ENCODE results near the gene OLFML1. TPM values are rescaled to one million over a fixed set of nuclear protein-coding genes. Genes with fewer than 3 reads are reported as not detected.

Gene OLFML1
- total RNA-seq, 1 experiment from 2014 or later, result not detected

DNA sequence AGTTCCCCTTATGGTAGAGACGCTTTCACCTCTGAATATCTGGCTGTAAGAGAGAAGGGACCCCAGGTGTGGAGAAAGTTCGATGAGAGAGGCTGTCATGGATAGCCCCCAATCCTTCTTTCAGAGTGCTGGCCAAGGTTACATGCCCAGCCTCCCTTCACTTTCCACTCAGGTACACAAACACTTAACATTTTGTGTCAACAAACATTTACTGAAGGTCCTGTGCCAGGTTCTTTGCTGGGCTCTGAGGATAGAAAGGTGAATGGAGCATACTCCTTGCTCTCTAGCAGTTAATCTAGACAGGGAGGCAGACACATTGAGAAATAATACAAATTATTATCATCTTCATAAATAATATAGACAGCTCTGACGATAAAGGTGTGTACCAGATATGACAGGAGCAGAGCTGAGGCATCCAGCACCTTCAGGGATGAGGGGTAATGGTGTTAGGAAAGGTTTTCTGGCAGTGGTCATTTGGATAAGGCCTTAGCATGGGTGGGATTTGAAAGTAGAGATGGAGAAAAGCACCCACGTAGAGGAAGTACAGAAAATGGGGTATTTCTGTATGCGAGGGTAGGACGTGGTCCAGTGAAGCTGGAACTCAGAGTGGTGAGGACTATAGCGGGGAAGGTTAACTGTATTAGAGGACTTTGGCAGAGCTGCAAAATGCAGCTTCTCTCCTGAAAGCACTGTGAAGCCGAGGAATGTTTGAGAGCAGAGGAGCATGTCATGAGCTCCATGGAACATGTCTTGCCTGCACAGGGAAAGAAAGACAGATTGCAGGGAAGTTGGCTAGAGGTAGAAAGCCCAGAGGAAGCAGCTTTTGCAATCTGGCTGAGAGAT is 48.1 kb downstream of the OLFML1 start:
- Histone ChIP-seq H2BK15ac (ENCODE audit: low read depth, low read length) (no peak overlapping the region), H2BK20ac (ENCODE audit: low read depth, low read length, poor library complexity, severe bottlenecking) (no peak overlapping the region), H2AK5ac (ENCODE audit: insufficient read length, low read length) (no peak overlapping the region), H3K9ac (ENCODE audit: extremely low read depth, insufficient read length, low read length) (no peak overlapping the region), H3T11ph (ENCODE audit: low read length) (no peak overlapping the region), H3K23ac (ENCODE audit: insufficient read length, low read depth, low read length) (peak overlapping the region; percentile 14), H3K79me1 (ENCODE audit: insufficient read depth, low read depth, low read length, poor library complexity, severe bottlenecking) (no peaks in the 10 kb centered on the region), H2BK120ac (ENCODE audit: low read depth, low read length, poor library complexity, severe bottlenecking) (no peak overlapping the region), H4K5ac (ENCODE audit: insufficient read length, low read depth, low read length) (no peak overlapping the region), H3K4ac (ENCODE audit: low read depth, low read length) (no peak overlapping the region), H3K27me3 (ENCODE audit: insufficient read depth, low read length) (no peaks in the 10 kb centered on the region), H2AFZ (ENCODE audit: low read length) (no peak overlapping the region), H2BK12ac (ENCODE audit: insufficient read length, low read depth, low read length) (no peak overlapping the region), H3K4me2 (ENCODE audit: insufficient read depth, insufficient read length, low read length) (no peak overlapping the region), H4K8ac (replicated peaks; ENCODE audit: insufficient read length, low read depth, low read length) (no peak overlapping the region), H4K91ac (ENCODE audit: insufficient read length, low read depth, low read length) (no peak overlapping the region), H3K18ac (ENCODE audit: insufficient read length, low read depth, low read length) (no peak overlapping the region), H3K9me3 (ENCODE audit: control insufficient read depth, low read depth, low read length) (no peaks in the 10 kb centered on the region), H3K79me2 (ENCODE audit: insufficient read depth, low read length) (no peaks in the 10 kb centered on the region), H2BK5ac (ENCODE audit: insufficient read length, low read length) (no peak overlapping the region), H3K4me1 (ENCODE audit: insufficient read depth, low read length) (no peaks in the 10 kb centered on the region), H3K23me2 (ENCODE audit: insufficient read length, low read depth, low read length, poor library complexity, severe bottlenecking) (no peaks in the 10 kb centered on the region), H3K14ac (ENCODE audit: insufficient read depth, low read length) (no peak overlapping the region), H3K56ac (ENCODE audit: insufficient read length, low read depth, low read length) (no peak overlapping the region), H3K27ac (ENCODE audit: insufficient read length, low read depth, low read length) (no peak overlapping the region), H4K20me1 (ENCODE audit: control insufficient read depth, insufficient read depth, insufficient read length) (no peaks in the 10 kb centered on the region)
- no CpG with 5 or more reads among the region's 8 CpGs for WGBS (ENCODE audit: extremely low coverage, insufficient read length, low lambda C conversion rate)
- DNase-seq, result no peak
- TF ChIP-seq, protein P1, sequence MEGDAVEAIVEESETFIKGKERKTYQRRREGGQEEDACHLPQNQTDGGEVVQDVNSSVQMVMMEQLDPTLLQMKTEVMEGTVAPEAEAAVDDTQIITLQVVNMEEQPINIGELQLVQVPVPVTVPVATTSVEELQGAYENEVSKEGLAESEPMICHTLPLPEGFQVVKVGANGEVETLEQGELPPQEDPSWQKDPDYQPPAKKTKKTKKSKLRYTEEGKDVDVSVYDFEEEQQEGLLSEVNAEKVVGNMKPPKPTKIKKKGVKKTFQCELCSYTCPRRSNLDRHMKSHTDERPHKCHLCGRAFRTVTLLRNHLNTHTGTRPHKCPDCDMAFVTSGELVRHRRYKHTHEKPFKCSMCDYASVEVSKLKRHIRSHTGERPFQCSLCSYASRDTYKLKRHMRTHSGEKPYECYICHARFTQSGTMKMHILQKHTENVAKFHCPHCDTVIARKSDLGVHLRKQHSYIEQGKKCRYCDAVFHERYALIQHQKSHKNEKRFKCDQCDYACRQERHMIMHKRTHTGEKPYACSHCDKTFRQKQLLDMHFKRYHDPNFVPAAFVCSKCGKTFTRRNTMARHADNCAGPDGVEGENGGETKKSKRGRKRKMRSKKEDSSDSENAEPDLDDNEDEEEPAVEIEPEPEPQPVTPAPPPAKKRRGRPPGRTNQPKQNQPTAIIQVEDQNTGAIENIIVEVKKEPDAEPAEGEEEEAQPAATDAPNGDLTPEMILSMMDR (conservative IDR thresholded peaks at IDR 0.05), result no peak
- no peaks in the 10 kb centered on the region for H3K9me3 Mint-ChIP-seq
- H3K27me3 Mint-ChIP-seq (ENCODE audit: low read depth), result no peaks in the 10 kb centered on the region; the same call in 1 of the 2 replicates
- peaks cover 4 to 8% of the 10 kb centered on the region in 2 experiments; a peak in 3 of 4 replicates for H3K4me1 Mint-ChIP-seq
- H3K36me3 Mint-ChIP-seq (ENCODE audit: insufficient read depth in 1 of 3, low read depth in 3 of 3), result no peaks in the 10 kb centered on the region
- 0 out of 7 replicates have a peak overlapping the region, but pooled peaks of 1 of the 3 experiments have one; percentile 35 for H3K27ac Mint-ChIP-seq
- H3K4me3 Mint-ChIP-seq, result no peak overlapping the region
